SK-N-SH treated with all-trans-retinoic acid at 6 μM for 48 hours (cell line): ENCODE data around the gene C19orf81.

Experiments used
- ATAC-seq: fragments of 200-7000 bp; cut with Tn5 transposase; 3 replicates; pipeline ENCODE4 v1.9.1; 2020; ENCODE audit warnings: mild to moderate bottlenecking, moderate library complexity
- ARNTL ChIP-seq: fragments of 450-650 bp; formaldehyde crosslinking; IDR thresholded peaks from 2 replicates; pipeline ENCODE4 v1.5.0; 2020; ENCODE audit warnings: low read depth, mild to moderate bottlenecking, moderate library complexity, borderline replicate concordance
- BACH2 ChIP-seq: fragments of 250-450 bp; sonication (Bioruptor Pico); IDR thresholded peaks from 2 replicates; pipeline ENCODE4 v1.9.0; 2021; ENCODE audit warnings: mild to moderate bottlenecking, borderline replicate concordance
- CREB5 ChIP-seq: fragments of 250-450 bp; sonication (Bioruptor Pico); IDR thresholded peaks from 2 replicates; pipeline ENCODE4 v1.5.1; 2020; ENCODE audit warnings: low read depth, mild to moderate bottlenecking, moderate library complexity
- CSDC2 ChIP-seq: fragments of 250-450 bp; sonication (Bioruptor Pico); IDR thresholded peaks from 2 replicates; pipeline ENCODE4 v1.5.0; 2020; ENCODE audit warnings: mild to moderate bottlenecking, moderate library complexity
- ISL1 ChIP-seq: fragments of 250-450 bp; sonication (Bioruptor Pico); IDR thresholded peaks from 2 replicates; pipeline ENCODE4 v2.1.2; 2022; ENCODE audit warnings: mild to moderate bottlenecking, moderate library complexity
- OSR1 ChIP-seq: fragments of 250-450 bp; sonication (Bioruptor Pico); IDR thresholded peaks from 2 replicates; pipeline ENCODE4 v1.8.0; 2022; ENCODE audit warnings: moderate library complexity, mild to moderate bottlenecking, inconsistent platforms
- POU6F1 ChIP-seq: fragments of 250-450 bp; sonication (Bioruptor Pico); IDR thresholded peaks from 2 replicates; pipeline ENCODE4 v1.8.0; 2021; ENCODE audit warnings: low read depth, mild to moderate bottlenecking, moderate library complexity, borderline replicate concordance
- PPARA ChIP-seq: fragments of 250-450 bp; sonication (Bioruptor Pico); IDR thresholded peaks from 2 replicates; pipeline ENCODE4 v1.5.0; 2020; ENCODE audit warnings: mild to moderate bottlenecking, borderline replicate concordance
- SNAI2 ChIP-seq: fragments of 250-450 bp; sonication (Bioruptor Pico); IDR thresholded peaks from 2 replicates; pipeline ENCODE4 v1.5.0; 2020; ENCODE audit warnings: mild to moderate bottlenecking, moderate library complexity
- TCF4 ChIP-seq: fragments of 250-450 bp; sonication (Bioruptor Pico); IDR thresholded peaks from 2 replicates; pipeline ENCODE4 v1.8.0; 2021; ENCODE audit warnings: mild to moderate bottlenecking, moderate library complexity, borderline replicate concordance
- TOX ChIP-seq: fragments of 250-450 bp; sonication (Bioruptor Pico); IDR thresholded peaks from 2 replicates; pipeline ENCODE4 v1.8.0; 2021; ENCODE audit warnings: mild to moderate bottlenecking, moderate library complexity, borderline replicate concordance
- TSHZ2 ChIP-seq: fragments of 250-450 bp; sonication (Bioruptor Pico); IDR thresholded peaks from 2 replicates; pipeline ENCODE4 v1.5.0; 2020; ENCODE audit warnings: mild to moderate bottlenecking, moderate library complexity
- ZC3H10 ChIP-seq: fragments of 250-450 bp; sonication (Bioruptor Pico); IDR thresholded peaks from 2 replicates; pipeline ENCODE4 v1.5.1; 2021; ENCODE audit warnings: mild to moderate bottlenecking, moderate library complexity
- ZFP30 ChIP-seq: fragments of 450-650 bp; formaldehyde crosslinking; IDR thresholded peaks from 2 replicates; pipeline ENCODE4 v1.5.0; 2022; ENCODE audit warnings: mild to moderate bottlenecking, moderate library complexity
- ZNF565 ChIP-seq: fragments of 450-650 bp; formaldehyde crosslinking; conservative IDR thresholded peaks from 2 replicates; pipeline ENCODE4 v1.5.0; 2020; ENCODE audit warnings: low read depth, mild to moderate bottlenecking, moderate library complexity
- ZNF70 ChIP-seq: fragments of 450-650 bp; formaldehyde crosslinking; IDR thresholded peaks from 2 replicates; pipeline ENCODE4 v1.5.0; 2020; ENCODE audit warnings: mild to moderate bottlenecking, moderate library complexity
- ZNF8 ChIP-seq: fragments of 450-650 bp; formaldehyde crosslinking; IDR thresholded peaks from 2 replicates; pipeline ENCODE4 v1.5.0; 2020; ENCODE audit warnings: mild to moderate bottlenecking, moderate library complexity
- TF ChIP-seq, protein P1 (sequence below): fragments of 250-450 bp; sonication (Bioruptor Pico); IDR thresholded peaks from 2 replicates; pipeline ENCODE4 v1.5.1; 2021; ENCODE audit warnings: mild to moderate bottlenecking, moderate library complexity
- TF ChIP-seq, protein P2 (sequence below): fragments of 250-450 bp; sonication (Bioruptor Pico); IDR thresholded peaks from 2 replicates; pipeline ENCODE4 v1.8.0; 2020; ENCODE audit warnings: mild to moderate bottlenecking, moderate library complexity, borderline replicate concordance

C19orf81 gene

GRCh38 chr19:50628551-50628950 lies 20.7 kb upstream of the C19orf81 start:
- TF ChIP-seq ZNF70: no peak
- TF ChIP-seq OSR1 (CRISPR knock-in tag): no peak
- no peak for TF ChIP-seq POU6F1 (CRISPR knock-in tag)
- no peak for TF ChIP-seq ZNF565 (CRISPR knock-in tag)
- no peak for TF ChIP-seq ZC3H10 (CRISPR knock-in tag)
- no peak for TF ChIP-seq ZFP30 (CRISPR knock-in tag)
- no peak for TF ChIP-seq CSDC2
- TF ChIP-seq ARNTL: no peak
- TF ChIP-seq BACH2 (CRISPR knock-in tag): no peak
- no peak for TF ChIP-seq TCF4 (CRISPR knock-in tag)
- TF ChIP-seq, protein P1, sequence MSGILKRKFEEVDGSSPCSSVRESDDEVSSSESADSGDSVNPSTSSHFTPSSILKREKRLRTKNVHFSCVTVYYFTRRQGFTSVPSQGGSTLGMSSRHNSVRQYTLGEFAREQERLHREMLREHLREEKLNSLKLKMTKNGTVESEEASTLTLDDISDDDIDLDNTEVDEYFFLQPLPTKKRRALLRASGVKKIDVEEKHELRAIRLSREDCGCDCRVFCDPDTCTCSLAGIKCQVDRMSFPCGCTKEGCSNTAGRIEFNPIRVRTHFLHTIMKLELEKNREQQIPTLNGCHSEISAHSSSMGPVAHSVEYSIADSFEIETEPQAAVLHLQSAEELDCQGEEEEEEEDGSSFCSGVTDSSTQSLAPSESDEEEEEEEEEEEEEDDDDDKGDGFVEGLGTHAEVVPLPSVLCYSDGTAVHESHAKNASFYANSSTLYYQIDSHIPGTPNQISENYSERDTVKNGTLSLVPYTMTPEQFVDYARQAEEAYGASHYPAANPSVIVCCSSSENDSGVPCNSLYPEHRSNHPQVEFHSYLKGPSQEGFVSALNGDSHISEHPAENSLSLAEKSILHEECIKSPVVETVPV (CRISPR knock-in tag): no peak
- no peak for TF ChIP-seq ZNF8
- no peak for TF ChIP-seq PPARA
- no peak for TF ChIP-seq CREB5 (CRISPR knock-in tag)
- TF ChIP-seq, all 23 proteins: peak for 0
- no peak for ATAC-seq

GRCh38 chr19:50629194-50629593 lies 20.1 kb upstream of the C19orf81 start:
- ATAC-seq: no peak
- TF ChIP-seq ZFP30 (CRISPR knock-in tag) (no peak), CREB5 (CRISPR knock-in tag) (no peak), TCF4 (CRISPR knock-in tag) (no peak), ZNF8 (no peak), SNAI2 (CRISPR knock-in tag) (no peak), BACH2 (CRISPR knock-in tag) (no peak), ISL1 (CRISPR knock-in tag) (no peak), TSHZ2 (CRISPR knock-in tag) (no peak), OSR1 (CRISPR knock-in tag) (no peak), TOX (CRISPR knock-in tag) (no peak), POU6F1 (CRISPR knock-in tag) (no peak)
- TF ChIP-seq, protein P1 (CRISPR knock-in tag): no peak
- TF ChIP-seq, protein P2, sequence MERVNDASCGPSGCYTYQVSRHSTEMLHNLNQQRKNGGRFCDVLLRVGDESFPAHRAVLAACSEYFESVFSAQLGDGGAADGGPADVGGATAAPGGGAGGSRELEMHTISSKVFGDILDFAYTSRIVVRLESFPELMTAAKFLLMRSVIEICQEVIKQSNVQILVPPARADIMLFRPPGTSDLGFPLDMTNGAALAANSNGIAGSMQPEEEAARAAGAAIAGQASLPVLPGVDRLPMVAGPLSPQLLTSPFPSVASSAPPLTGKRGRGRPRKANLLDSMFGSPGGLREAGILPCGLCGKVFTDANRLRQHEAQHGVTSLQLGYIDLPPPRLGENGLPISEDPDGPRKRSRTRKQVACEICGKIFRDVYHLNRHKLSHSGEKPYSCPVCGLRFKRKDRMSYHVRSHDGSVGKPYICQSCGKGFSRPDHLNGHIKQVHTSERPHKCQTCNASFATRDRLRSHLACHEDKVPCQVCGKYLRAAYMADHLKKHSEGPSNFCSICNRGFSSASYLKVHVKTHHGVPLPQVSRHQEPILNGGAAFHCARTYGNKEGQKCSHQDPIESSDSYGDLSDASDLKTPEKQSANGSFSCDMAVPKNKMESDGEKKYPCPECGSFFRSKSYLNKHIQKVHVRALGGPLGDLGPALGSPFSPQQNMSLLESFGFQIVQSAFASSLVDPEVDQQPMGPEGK (CRISPR knock-in tag): no peak
